NCI-H774 (cell line): ENCODE measurements around the gene ZNF160.
"Not testable (repeated sequence)": the region's sequence is repeated elsewhere in the genome, so short reads cannot be mapped to it uniquely, and the experiment has no call there.

Experiments used
- DNase-seq: peaks from one replicate; lab custom pipeline; 2025; lab: John Stamatoyannopoulos, UW

ZNF160 gene

DNA sequence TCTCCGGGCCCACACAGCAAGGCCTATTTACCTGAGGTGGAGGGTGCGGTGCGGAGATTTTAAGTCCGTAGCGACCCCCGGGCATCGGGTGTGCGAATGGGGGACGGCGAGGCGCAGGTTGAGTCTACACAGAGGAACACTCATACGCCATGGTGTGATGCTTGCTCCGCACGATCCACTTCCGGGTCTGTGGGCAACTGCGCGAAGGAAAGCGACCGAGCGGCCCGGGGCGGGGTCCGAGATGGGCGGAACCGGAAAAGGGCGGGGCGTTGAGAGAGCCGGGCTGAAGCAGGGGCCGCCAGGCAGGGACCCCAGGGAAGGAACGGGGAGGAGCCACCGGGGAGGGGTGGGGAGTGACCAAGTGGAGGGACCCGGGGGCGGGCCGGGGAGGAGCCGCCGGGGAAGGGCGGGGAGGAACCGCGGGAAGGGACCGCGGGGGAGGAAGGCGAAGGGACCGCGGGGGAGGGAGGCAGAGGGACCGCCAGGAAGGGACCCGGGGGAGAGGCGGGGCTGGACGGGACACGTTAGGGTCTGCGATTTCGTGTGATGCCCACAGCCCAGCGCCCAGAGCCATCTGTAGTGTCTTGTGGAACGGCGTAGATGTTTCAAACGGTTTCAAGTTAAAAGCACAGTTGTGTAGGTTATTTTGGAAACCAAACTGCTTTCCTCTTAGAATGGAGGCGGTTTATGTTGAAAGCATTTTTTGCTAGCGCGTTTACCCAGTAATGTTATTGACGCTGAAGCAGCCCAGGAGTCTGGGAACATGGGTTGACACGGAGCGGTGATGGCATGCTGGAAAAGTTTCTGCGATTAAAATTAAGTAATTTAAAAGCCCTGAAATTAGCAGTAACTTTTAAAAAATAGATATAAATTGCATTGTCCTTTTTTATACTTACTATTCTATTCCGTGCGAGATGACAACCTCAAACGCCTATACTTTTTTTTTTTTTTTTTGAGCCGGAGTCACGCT, at the start of gene ZNF160:
TSS of gene ZNF160 (minus strand) at position 189 of the 970 bp plus-strand sequence. CDS start 17,146 bp downstream, outside the sequence.
- peak; percentile 95 for DNase-seq

DNA sequence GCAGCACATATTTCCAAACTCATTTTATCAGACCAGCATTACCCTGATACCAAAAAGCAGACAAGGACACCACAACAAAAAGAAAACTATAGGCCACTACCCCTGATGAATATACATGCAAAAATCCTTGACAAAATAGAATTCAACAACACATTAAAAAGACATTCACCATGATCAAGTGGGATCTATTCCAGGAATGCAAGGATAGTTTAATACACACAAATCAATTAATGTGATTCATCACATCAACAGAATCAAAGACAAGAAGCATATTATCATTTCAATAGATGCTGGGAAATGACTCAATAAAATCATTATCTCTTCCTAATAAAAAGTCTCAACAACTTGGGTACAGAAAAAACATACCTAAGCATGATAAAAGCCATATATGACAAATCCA, 44.4 kb upstream of the ZNF160 start:
- DNase-seq, result no peak

DNA sequence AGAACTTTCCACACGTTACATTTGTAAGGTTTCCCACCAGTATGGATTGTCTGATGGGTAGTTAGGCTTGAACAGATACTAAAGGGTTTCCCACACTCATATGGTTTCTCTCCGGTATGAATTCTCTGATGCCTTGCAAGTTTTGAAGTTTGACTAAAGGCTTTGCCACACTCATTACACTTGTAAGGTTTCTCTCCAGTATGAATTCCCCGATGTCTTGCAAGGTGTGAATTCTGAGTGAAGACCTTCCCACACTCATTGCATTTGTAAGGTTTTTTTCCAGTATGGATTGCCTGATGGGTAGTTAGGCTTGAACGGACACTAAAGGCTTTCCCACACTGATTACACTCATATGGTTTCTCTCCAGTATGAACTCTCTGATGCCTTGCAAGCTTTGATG, 37.1 kb upstream of the ZNF160 start:
- no peak for DNase-seq

DNA sequence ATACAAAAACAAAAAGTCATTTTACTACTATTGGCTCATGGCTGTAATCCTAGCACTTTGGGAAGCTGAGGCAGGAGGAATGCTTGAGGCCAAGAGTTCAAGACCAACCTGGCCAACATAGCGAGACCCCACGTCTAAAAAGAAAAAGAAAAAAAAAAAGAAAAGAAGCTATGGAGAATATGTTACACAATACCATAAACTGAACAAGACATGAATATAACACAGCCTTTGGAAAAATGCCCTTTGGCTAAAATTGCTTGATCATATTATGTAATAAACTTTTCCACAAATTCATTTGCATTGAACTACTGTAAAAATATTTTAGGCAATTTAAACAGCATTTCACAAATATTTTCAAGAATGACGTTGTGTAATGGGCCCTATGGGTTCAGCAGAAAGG, 33.2 kb upstream of the ZNF160 start:
- DNase-seq, result no peak

- DNase-seq, result no peak
Observed at GRCh38 chr19:53132141-53132991, 29.1 kb upstream of the ZNF160 start, which contains the start of gene ZNF415. Gene ZNF415, minus strand, starts transcription at chr19:53132910. Its CDS starts 10,234 bp downstream, at chr19:53122676.

DNA sequence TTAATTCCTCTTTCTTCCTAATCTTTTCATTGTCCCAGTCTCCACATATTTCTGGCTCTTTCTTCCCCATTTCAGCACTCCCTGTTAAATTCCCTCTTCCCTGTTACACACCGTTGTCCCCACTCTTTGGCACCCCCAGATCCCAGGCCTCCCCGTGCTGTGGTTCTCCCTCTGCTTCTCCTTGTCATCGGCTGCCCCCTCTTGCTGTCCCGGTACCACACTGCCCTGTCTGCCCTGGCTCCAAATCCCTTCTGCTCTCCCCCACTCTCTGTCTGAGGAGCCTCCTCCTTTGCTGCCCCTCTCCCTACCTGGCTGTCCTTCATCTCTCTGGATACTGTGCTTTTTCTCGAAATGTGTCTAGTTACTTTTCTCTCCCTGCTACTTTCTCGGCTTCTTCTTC, 28.5 kb upstream of the ZNF160 start:
- DNase-seq, result no peak

- DNase-seq, result no peak
Observed at GRCh38 chr19:53131085-53131590, 27.9 kb upstream of the ZNF160 start.

DNA sequence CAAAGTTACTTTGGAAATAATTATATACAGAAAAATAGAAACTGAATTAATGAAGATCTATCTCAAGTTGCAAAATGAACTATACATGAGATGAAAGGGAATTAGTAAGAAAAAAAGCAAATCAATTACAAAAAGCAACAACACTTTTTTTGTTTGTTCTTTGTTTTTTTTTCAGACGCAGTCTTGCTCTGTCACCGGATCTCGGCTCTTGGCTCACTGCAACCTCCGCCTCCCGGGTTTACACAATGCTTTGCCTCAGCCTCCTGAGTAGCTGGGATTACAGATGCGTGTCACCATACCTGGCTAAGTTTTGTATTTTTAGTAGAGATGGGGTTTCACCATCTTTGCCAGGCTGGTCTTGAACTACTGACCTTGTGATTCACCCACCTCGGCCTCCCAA, 27.3 kb upstream of the ZNF160 start:
- no peak for DNase-seq

DNA sequence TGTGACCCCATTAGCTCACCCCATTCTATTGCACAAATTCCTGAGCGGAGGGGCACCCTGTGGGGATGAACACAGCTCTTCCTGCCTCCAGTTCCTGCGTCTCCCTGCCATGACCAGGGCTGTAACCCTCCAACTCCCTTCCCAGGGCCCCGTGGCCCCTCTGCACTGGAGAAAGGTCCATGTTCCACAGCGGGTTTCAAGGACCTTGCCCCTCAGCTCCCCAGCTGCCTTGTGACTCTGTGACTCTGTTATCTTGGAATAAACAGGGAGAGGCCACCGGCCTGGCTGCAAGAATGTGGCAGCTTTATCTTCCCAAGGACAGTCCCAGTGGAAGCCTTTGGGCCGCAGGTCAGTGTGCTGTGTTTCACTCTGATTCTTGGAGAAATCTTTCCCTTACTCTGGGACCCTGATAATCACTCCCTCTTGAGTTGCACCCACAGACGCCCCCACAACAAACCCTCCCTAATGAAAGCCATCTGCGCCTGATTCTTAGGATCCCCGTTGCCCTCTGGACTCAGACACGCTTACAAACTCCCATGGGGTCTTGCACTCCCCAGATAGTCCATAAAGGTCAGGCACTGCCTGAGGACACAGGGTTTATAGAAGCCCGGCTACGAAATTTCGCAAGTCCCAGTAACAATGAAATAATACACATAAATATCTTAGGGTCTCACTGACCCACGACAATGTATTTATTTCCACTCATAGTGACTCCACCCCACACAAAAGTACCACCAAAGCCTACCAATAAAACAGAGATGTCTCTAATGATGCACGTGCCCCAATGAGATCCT, 23.7 kb upstream of the ZNF160 start:
- not testable (repeated sequence) for DNase-seq

DNA sequence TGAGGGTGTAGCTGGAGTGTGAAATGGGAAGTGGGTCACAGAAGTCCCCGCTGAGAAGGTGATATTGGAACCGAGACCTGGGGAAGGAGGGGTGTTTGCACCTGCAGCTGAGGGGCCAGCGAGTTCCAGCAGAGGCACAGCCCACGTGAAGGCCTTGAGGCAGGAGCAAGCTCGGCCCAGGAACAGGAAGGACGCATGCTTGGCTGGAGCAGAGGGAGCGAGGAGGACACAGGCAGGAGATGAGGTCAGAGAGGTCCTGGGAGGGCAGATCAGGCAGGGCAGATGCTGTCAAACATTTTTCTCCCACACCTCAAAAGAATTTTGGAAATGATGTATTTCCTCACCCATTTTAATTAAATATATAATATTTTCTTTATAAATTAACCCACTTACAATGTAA, 20.2 kb upstream of the ZNF160 start:
- no peak for DNase-seq

GRCh38 chr19:53112286-53112685, 9.1 kb upstream of the ZNF160 start:
- no peak for DNase-seq

GRCh38 chr19:53109527-53109926, 6.3 kb upstream of the ZNF160 start:
- DNase-seq, result no peak

DNA sequence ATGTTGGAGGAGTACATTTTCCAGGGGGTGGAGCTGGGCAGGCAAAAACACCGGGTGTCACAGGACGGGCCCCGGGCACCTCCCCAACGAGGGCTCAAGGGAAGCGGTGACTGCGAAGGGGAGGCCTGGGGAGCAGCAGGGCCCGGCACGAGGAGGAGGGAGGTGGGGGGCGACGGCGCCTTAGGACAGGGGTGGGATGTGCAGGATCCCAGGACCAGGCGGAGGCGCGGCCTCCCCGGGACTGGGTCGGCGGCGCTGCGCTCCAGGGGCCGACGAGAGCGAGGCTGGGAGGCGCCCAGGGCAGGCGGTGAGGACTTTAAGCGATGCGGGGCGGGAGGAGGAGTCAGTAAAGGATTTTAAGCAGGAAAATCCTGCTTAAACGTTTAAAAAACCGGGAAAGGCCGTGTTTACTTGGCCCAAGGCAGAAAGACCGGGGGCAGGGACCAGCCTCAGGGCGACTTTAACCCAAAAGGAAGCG, 427 bp downstream of the ZNF160 start:
- DNase-seq, result no peak

GRCh38 chr19:53102206-53102755, 941 bp downstream of the ZNF160 start:
- no peak for DNase-seq

GRCh38 chr19:53101518-53101917, 1.7 kb downstream of the ZNF160 start:
- DNase-seq, result no peak

GRCh38 chr19:53098570-53098969, 4.7 kb downstream of the ZNF160 start:
- DNase-seq, result not testable (repeated sequence)

GRCh38 chr19:53096982-53097690, 6.1 kb downstream of the ZNF160 start:
- DNase-seq, result not testable (repeated sequence)

DNA sequence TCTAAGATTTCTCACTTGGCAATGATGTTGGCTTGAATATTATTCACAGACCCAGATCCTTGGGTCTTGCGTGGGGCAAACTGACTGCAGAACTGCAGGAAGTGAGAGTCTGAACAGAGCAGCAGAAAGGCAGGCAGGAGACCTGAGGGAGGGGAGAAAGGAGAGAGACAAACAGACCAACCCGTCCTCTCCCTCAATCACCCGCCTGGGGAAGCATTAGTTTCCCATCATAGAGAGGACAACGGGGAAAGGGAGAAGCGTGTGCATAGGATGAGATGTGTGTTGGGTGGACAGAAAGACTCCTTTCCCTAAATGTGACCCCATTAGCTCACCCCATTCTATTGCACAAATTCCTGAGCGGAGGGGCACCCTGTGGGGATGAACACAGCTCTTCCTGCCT, 6.6 kb downstream of the ZNF160 start:
- not testable (repeated sequence) for DNase-seq

GRCh38 chr19:53094754-53095575, 8.3 kb downstream of the ZNF160 start:
- DNase-seq, result no peak

DNA sequence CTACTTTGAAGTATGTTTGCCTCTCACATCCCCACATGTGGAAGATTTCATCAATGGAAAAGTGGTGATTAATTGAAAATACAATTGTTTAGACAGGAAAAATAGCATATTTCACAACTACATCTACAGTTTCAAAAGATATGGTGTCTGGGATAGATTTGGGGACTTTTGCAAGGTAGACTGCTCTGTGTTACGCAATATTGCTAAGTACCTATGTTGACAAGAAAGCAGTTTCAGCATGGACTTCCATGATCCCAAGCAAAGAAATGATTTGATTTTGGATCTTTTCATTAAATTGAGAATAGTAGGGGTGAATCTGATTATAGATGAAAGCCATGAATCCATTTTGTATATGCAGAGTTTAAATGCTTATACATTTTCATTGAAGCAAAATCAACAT, 10.5 kb downstream of the ZNF160 start:
- no peak for DNase-seq
